Osteoblast (primary cell): ENCODE results near the gene CAND2. TPM values are rescaled to one million over a fixed set of nuclear protein-coding genes. Genes with fewer than 3 reads are reported as not detected.
"Not testable (repeated sequence)": the region's sequence is repeated elsewhere in the genome, so short reads cannot be mapped to it uniquely, and the experiment has no call there.

Experiments
- DNase-seq: peaks from one replicate; pipeline ENCODE4 v3.0.0; 2011; ENCODE audit warnings: low spot score, mixed read lengths; ENCODE audit not compliant: insufficient read length; ENCODE audit errors: missing footprints
- H2AFZ ChIP-seq: 2 replicates; pipeline ENCODE4 v1.6.0; 2011; ENCODE audit warnings: mild to moderate bottlenecking, low read length
- H3K27ac ChIP-seq: 2 replicates; pipeline ENCODE4 v1.5.1; 2011; ENCODE audit warnings: mild to moderate bottlenecking, low read depth, low read length, moderate library complexity
- H3K27me3 ChIP-seq: 2 replicates; pipeline ENCODE4 v1.6.0; 2012; ENCODE audit warnings: mild to moderate bottlenecking, control low read depth, inconsistent platforms, low read length, moderate library complexity; ENCODE audit not compliant: insufficient read depth
- H3K36me3 ChIP-seq: 2 replicates; pipeline ENCODE4 v1.5.1; 2011; ENCODE audit warnings: mild to moderate bottlenecking, low read length, control low read depth, moderate library complexity; ENCODE audit not compliant: insufficient read depth
- H3K4me1 ChIP-seq: 2 replicates; pipeline ENCODE4 v1.5.1; 2011; ENCODE audit warnings: mild to moderate bottlenecking, low read length, control low read depth, moderate library complexity; ENCODE audit not compliant: insufficient read depth
- H3K4me2 ChIP-seq: 2 replicates; pipeline ENCODE4 v1.6.0; 2011; ENCODE audit warnings: mild to moderate bottlenecking, low read length; ENCODE audit not compliant: insufficient read depth
- H3K4me3 ChIP-seq: fragments of 200-600 bp; sonication (generic); 3 replicates; pipeline ENCODE4 v1.5.1; 2012; ENCODE audit warnings: mild to moderate bottlenecking, low read length, inconsistent platforms; ENCODE audit not compliant: insufficient read depth
- H3K79me2 ChIP-seq: 2 replicates; pipeline ENCODE4 v1.6.0; 2012; ENCODE audit warnings: mild to moderate bottlenecking, low read length, control low read depth, inconsistent platforms; ENCODE audit not compliant: insufficient read depth
- H3K9me3 ChIP-seq: 2 replicates; pipeline ENCODE4 v1.5.1; 2011; ENCODE audit warnings: low read depth, low read length, control low read depth
- H4K20me1 ChIP-seq: 2 replicates; pipeline ENCODE4 v1.6.0; 2012; ENCODE audit warnings: mild to moderate bottlenecking, low read length, control low read depth; ENCODE audit not compliant: insufficient read depth
- total RNA-seq: library from RNA; depleted of rRNA; stranded (reverse); fragments of >200 nt; gene quantifications from 2 replicates; pipeline ENCODE4 v1.2.3, GENCODE V29; 2012
- TF ChIP-seq, protein P1 (sequence below): IDR thresholded peaks from 2 replicates; pipeline ENCODE4 v1.5.1; 2011; ENCODE audit warnings: mild to moderate bottlenecking, low read depth, low read length, moderate library complexity; ENCODE audit errors: extremely low read depth

Gene CAND2
- total RNA-seq, 1 donor = 1.4 TPM

DNA sequence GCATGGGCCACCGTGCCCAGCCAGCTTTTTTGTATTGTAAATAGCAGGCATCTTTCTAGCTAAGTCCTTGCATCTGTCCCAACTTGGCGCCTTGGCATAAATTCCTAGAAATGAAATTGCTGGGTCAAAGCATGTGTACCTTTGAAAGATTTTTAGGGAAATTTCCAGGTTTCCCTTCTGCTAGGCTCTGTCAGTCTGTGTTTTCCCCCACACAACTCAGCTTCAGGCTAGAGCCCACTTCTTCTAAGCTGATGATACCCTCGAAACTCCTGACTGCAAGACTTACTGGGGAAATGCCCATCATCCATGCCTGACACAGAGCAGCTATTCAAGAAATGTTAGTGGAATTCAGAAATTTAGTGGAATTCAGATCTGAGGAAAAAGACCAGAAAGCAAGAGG lies 55.7 kb downstream of the CAND2 start:
- Histone ChIP-seq H2AFZ (no peak overlapping the region), H3K27me3 (peaks cover 27% of the 10 kb centered on the region), H3K27ac (no peak overlapping the region), H3K4me3 (no peak overlapping the region), H3K79me2 (no peaks in the 10 kb centered on the region), H3K4me1 (no peaks in the 10 kb centered on the region), H3K9me3 (no peaks in the 10 kb centered on the region), H3K4me2 (no peak overlapping the region), H3K36me3 (no peaks in the 10 kb centered on the region), H4K20me1 (no peaks in the 10 kb centered on the region)
- TF ChIP-seq, protein P1, sequence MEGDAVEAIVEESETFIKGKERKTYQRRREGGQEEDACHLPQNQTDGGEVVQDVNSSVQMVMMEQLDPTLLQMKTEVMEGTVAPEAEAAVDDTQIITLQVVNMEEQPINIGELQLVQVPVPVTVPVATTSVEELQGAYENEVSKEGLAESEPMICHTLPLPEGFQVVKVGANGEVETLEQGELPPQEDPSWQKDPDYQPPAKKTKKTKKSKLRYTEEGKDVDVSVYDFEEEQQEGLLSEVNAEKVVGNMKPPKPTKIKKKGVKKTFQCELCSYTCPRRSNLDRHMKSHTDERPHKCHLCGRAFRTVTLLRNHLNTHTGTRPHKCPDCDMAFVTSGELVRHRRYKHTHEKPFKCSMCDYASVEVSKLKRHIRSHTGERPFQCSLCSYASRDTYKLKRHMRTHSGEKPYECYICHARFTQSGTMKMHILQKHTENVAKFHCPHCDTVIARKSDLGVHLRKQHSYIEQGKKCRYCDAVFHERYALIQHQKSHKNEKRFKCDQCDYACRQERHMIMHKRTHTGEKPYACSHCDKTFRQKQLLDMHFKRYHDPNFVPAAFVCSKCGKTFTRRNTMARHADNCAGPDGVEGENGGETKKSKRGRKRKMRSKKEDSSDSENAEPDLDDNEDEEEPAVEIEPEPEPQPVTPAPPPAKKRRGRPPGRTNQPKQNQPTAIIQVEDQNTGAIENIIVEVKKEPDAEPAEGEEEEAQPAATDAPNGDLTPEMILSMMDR = no peak
- DNase-seq = no peak

DNA sequence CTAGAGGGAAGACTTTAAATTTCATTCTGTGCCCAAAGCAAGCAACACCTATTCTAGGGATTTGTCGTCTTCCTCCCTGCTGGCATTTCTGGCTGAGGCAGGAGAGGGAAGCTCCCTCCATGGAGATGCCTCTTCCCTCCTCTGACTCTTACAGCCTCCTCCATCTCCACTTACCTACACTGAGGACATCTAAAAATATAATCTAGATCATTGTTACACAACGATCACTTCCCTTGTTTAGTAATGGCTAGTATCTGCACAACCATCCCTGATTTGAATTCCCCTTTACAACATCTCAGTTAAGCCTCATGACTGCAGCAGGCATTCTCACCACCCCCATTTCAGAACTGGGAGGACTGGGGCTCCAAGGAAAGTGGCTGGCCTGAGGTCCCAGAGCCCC lies 57.4 kb downstream of the CAND2 start:
- H2AFZ ChIP-seq, H3K4me3 ChIP-seq, H3K9me3 ChIP-seq, H3K4me1 ChIP-seq, H4K20me1 ChIP-seq, H3K79me2 ChIP-seq, H3K4me2 ChIP-seq, DNase-seq, H3K27ac ChIP-seq, H3K36me3 ChIP-seq: not testable (repeated sequence)
- peaks cover 34% of the 10 kb centered on the region for H3K27me3 ChIP-seq

DNA sequence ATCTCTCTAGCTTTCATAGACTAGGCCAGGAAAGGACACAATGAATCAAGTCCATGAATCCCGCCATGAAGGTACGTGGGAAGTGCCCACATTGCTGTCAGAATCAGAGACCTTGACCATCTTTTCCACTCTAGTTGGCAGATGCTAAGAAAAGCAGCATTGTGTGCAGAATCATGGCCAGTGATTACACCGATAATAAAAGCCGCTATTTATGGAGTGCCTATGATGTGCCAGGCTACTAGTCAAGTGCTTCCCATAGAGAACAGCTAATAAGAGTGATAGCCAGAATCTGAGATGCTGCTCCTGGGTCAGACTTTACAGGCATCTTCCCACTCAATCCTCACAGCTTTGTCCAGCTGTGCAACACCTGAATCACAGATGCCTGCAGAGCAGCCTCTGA lies 58.1 kb downstream of the CAND2 start:
- Histone ChIP-seq H3K4me3 (no peak overlapping the region), H3K27me3 (peaks cover 34% of the 10 kb centered on the region), H3K4me2 (no peak overlapping the region), H2AFZ (no peak overlapping the region), H3K4me1 (no peaks in the 10 kb centered on the region), H3K9me3 (no peaks in the 10 kb centered on the region), H4K20me1 (no peaks in the 10 kb centered on the region), H3K36me3 (no peaks in the 10 kb centered on the region), H3K27ac (no peak overlapping the region), H3K79me2 (no peaks in the 10 kb centered on the region)
- TF ChIP-seq, protein P1 = no peak
- no peak for DNase-seq

DNA sequence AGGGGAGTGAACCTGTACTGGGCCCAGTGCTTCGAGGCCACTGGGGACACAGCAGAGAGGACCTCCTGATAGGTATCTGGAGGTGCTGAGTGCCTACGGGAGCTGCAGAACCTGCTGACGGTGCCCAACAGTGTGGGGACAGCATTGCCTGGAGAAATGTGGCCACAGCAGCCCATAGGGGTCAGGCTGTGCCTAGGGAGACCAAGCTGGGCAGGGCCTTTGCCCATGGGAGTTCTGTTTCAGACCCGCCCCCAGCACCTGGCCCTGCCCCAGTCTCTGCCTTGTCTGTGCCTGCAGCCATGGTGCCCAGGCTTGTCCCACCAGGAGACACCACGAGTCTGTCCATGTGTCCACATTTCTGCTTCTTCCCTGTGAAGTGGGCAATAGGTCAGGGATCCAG lies 60.1 kb downstream of the CAND2 start:
- Histone ChIP-seq H3K4me1 (no peaks in the 10 kb centered on the region), H3K4me3 (no peak overlapping the region), H3K27me3 (peaks cover 29% of the 10 kb centered on the region), H4K20me1 (no peaks in the 10 kb centered on the region), H2AFZ (no peak overlapping the region), H3K4me2 (no peak overlapping the region), H3K79me2 (no peaks in the 10 kb centered on the region), H3K27ac (no peak overlapping the region), H3K36me3 (no peaks in the 10 kb centered on the region), H3K9me3 (no peaks in the 10 kb centered on the region)
- TF ChIP-seq, protein P1 = no peak
- no peak for DNase-seq
